ENCODE measurements around the gene SERINC2.

SERINC2 gene

DNA sequence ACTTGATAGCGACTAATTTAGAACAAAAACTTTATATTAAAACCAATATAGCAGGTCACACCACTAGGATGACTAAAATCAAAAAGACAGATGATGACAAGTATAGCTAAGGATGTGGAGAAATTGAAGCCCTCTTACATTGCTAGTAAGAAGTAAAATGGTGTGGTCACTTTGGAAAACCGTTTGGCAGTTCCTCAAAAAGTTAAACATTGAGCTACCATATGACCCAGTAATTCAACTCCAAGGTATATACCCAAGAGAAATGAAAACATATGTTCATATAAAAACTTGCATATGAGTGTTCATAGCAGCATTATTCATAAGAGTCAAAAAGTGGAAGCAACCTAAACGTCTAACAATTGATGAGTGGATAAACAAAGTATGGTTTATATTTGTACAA lies 13.0 kb upstream of the SERINC2 start:
- TF ChIP-seq CREB5 (CRISPR knock-in tag; IDR thresholded peaks at IDR 0.05; ENCODE audit: low read depth) (no peak), TSHZ2 (CRISPR knock-in tag; IDR thresholded peaks at IDR 0.05) (no peak), TCF4 (CRISPR knock-in tag; IDR thresholded peaks at IDR 0.05; ENCODE audit: borderline replicate concordance) (no peak), ZNF70 (CRISPR knock-in tag; IDR thresholded peaks at IDR 0.05) (no peak), ZNF8 (CRISPR knock-in tag; IDR thresholded peaks at IDR 0.05) (no peak), ISL1 (CRISPR knock-in tag; IDR thresholded peaks at IDR 0.05) (no peak), GLIS3 (CRISPR knock-in tag; IDR thresholded peaks at IDR 0.05) (no peak), TOX (CRISPR knock-in tag; IDR thresholded peaks at IDR 0.05; ENCODE audit: borderline replicate concordance) (no peak), PATZ1 (CRISPR knock-in tag; IDR thresholded peaks at IDR 0.05; ENCODE audit: borderline replicate concordance) (no peak), ESRRG (CRISPR knock-in tag; IDR thresholded peaks at IDR 0.05) (no peak), ZFP30 (CRISPR knock-in tag; IDR thresholded peaks at IDR 0.05) (no peak), RARB (CRISPR knock-in tag; IDR thresholded peaks at IDR 0.05) (no peak), BACH2 (CRISPR knock-in tag; IDR thresholded peaks at IDR 0.05; ENCODE audit: borderline replicate concordance) (no peak), ARNTL (CRISPR knock-in tag; IDR thresholded peaks at IDR 0.05; ENCODE audit: borderline replicate concordance, low read depth) (no peak), CSDC2 (CRISPR knock-in tag; IDR thresholded peaks at IDR 0.05) (no peak), PPARA (CRISPR knock-in tag; IDR thresholded peaks at IDR 0.05; ENCODE audit: borderline replicate concordance) (no peak), OSR1 (CRISPR knock-in tag; IDR thresholded peaks at IDR 0.05) (no peak)
- TF ChIP-seq, protein P1, sequence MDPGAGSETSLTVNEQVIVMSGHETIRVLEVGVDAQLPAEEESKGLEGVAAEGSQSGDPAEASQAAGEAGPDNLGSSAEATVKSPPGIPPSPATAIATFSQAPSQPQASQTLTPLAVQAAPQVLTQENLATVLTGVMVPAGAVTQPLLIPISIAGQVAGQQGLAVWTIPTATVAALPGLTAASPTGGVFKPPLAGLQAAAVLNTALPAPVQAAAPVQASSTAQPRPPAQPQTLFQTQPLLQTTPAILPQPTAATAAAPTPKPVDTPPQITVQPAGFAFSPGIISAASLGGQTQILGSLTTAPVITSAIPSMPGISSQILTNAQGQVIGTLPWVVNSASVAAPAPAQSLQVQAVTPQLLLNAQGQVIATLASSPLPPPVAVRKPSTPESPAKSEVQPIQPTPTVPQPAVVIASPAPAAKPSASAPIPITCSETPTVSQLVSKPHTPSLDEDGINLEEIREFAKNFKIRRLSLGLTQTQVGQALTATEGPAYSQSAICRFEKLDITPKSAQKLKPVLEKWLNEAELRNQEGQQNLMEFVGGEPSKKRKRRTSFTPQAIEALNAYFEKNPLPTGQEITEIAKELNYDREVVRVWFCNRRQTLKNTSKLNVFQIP (CRISPR knock-in tag; IDR thresholded peaks at IDR 0.05; ENCODE audit: borderline replicate concordance, low read depth): no peak
- TF ChIP-seq, protein P2, sequence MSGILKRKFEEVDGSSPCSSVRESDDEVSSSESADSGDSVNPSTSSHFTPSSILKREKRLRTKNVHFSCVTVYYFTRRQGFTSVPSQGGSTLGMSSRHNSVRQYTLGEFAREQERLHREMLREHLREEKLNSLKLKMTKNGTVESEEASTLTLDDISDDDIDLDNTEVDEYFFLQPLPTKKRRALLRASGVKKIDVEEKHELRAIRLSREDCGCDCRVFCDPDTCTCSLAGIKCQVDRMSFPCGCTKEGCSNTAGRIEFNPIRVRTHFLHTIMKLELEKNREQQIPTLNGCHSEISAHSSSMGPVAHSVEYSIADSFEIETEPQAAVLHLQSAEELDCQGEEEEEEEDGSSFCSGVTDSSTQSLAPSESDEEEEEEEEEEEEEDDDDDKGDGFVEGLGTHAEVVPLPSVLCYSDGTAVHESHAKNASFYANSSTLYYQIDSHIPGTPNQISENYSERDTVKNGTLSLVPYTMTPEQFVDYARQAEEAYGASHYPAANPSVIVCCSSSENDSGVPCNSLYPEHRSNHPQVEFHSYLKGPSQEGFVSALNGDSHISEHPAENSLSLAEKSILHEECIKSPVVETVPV (CRISPR knock-in tag; IDR thresholded peaks at IDR 0.05): no peak
- ATAC-seq: no peak

- TF ChIP-seq ZFP3 (CRISPR knock-in tag; IDR thresholded peaks at IDR 0.05) (no peak), SNAI2 (CRISPR knock-in tag; IDR thresholded peaks at IDR 0.05) (no peak), ZNF565 (CRISPR knock-in tag; conservative IDR thresholded peaks at IDR 0.05; ENCODE audit: low read depth) (no peak), RARB (CRISPR knock-in tag; IDR thresholded peaks at IDR 0.05) (no peak), ZFP30 (CRISPR knock-in tag; IDR thresholded peaks at IDR 0.05) (no peak), CSDC2 (CRISPR knock-in tag; IDR thresholded peaks at IDR 0.05) (no peak), TCF4 (CRISPR knock-in tag; IDR thresholded peaks at IDR 0.05; ENCODE audit: borderline replicate concordance) (no peak), ZNF8 (CRISPR knock-in tag; IDR thresholded peaks at IDR 0.05) (no peak), ARNTL (CRISPR knock-in tag; IDR thresholded peaks at IDR 0.05; ENCODE audit: borderline replicate concordance, low read depth) (no peak), TOX (CRISPR knock-in tag; IDR thresholded peaks at IDR 0.05; ENCODE audit: borderline replicate concordance) (no peak), GLIS3 (CRISPR knock-in tag; IDR thresholded peaks at IDR 0.05) (no peak)
- TF ChIP-seq, protein P1 (CRISPR knock-in tag; IDR thresholded peaks at IDR 0.05; ENCODE audit: borderline replicate concordance, low read depth): no peak
- TF ChIP-seq, protein P2 (CRISPR knock-in tag; IDR thresholded peaks at IDR 0.05): no peak
- ATAC-seq: no peak
These were observed 12.6 kb upstream of the SERINC2 start for GRCh38 chr1:31400393-31400792.
